ENCODE results near the gene AGBL2.
"Not testable (repeated sequence)": the region's sequence is repeated elsewhere in the genome, so short reads cannot be mapped to it uniquely, and the experiment has no call there.

GRCh38 chr11:47759291-47759690 is 44.1 kb upstream of the AGBL2 start:
- TF ChIP-seq CTCF (IDR thresholded peaks at IDR 0.05 in 4 of 5, conservative IDR thresholded peaks at IDR 0.05 in 1 of 5); POLR2A (IDR thresholded peaks at IDR 0.05): not testable (repeated sequence)
